H1 (cell line): Measurements from ENCODE around the gene SPHK1. TPM values are rescaled to one million over a fixed set of nuclear protein-coding genes. Genes with fewer than 3 reads are reported as not detected.

ENCODE experiments used
- ATF3 ChIP-seq: IDR thresholded peaks from 2 replicates; pipeline ENCODE4 v1.6.1; 2011; ENCODE audit warnings: low read depth, mild to moderate bottlenecking, low read length; ENCODE audit not compliant: insufficient read depth
- USF2 ChIP-seq: IDR thresholded peaks from 2 replicates; pipeline ENCODE4 v1.6.1; 2011; ENCODE audit warnings: low read length, improper control_type of control experiment
- polyA plus RNA-seq, 7 experiments: library from polyadenylated mRNA; depleted of rRNA in 3 of 7; stranded (reverse) in 5 of 7; unstranded in 2 of 7; fragments of >200 nt in 5 of 7; fragments of 200-250 nt in 2 of 7; gene quantifications; 1 replicate in 5 of 7; 2 replicates in 1 of 7; 4 replicates in 1 of 7; pipeline versions ENCODE4 v1.2.1 to v1.2.3, GENCODE V29; 2011 to 2013; ENCODE audit warnings: missing spikeins in 2 of 7, mixed read lengths in 2 of 7
- total RNA-seq: library from RNA; stranded (reverse); fragmentation: NEBNext Ultra II Directional; extraction: Animal tissue kit (Norgen Biotek cat#: 25700); gene quantifications from 2 replicates; pipeline ENCODE4 v1.2.1, GENCODE V29; 2021

SPHK1 gene
- total and polyA plus RNA-seq, 2 of the 8 experiments (the other 6 are each of a cell fraction or from before 2014, with no cell fraction given): 2.4 TPM

- no peak for TF ChIP-seq ATF3
- TF ChIP-seq USF2: no peak
These were observed 31.4 kb downstream of the SPHK1 start (continued) for GRCh38 chr17:76415786-76416185.
